Measurements from ENCODE around the gene MAZ.

The MAZ gene

GRCh38 chr16:29834079-29834478, 27.8 kb downstream of the MAZ start:
- no peak overlapping the region for H3K4me3 ChIP-seq (ENCODE audit: low read length)
- TF ChIP-seq CTCF (conservative IDR thresholded peaks at IDR 0.05; ENCODE audit: low read length) = no peak
- DNase-seq (ENCODE audit: low read depth) = no peak

- no peak overlapping the region for H3K4me3 ChIP-seq (ENCODE audit: low read length)
- no peak for DNase-seq (ENCODE audit: low read depth)
- TF ChIP-seq CTCF (conservative IDR thresholded peaks at IDR 0.05; ENCODE audit: low read length) = no peak
Observed at GRCh38 chr16:29835926-29836325, 29.6 kb downstream of the MAZ start.

GRCh38 chr16:29836623-29837022, 30.3 kb downstream of the MAZ start:
- DNase-seq (ENCODE audit: low read depth) = no peak
- no peak for TF ChIP-seq CTCF (conservative IDR thresholded peaks at IDR 0.05; ENCODE audit: low read length)
- no peak overlapping the region for H3K4me3 ChIP-seq (ENCODE audit: low read length)

GRCh38 chr16:29837841-29838240, 31.5 kb downstream of the MAZ start:
- TF ChIP-seq CTCF (conservative IDR thresholded peaks at IDR 0.05; ENCODE audit: low read length) = no peak
- DNase-seq (ENCODE audit: low read depth) = no peak
- H3K4me3 ChIP-seq (ENCODE audit: low read length) = no peak overlapping the region

GRCh38 chr16:29839822-29840221, 33.5 kb downstream of the MAZ start:
- TF ChIP-seq CTCF (conservative IDR thresholded peaks at IDR 0.05; ENCODE audit: low read length) = no peak
- no peak overlapping the region for H3K4me3 ChIP-seq (ENCODE audit: low read length)
- no peak for DNase-seq (ENCODE audit: low read depth)

GRCh38 chr16:29840240-29840639, 33.9 kb downstream of the MAZ start:
- no peak for DNase-seq (ENCODE audit: low read depth)
- no peak for TF ChIP-seq CTCF (conservative IDR thresholded peaks at IDR 0.05; ENCODE audit: low read length)
- no peak overlapping the region for H3K4me3 ChIP-seq (ENCODE audit: low read length)

- TF ChIP-seq CTCF (conservative IDR thresholded peaks at IDR 0.05; ENCODE audit: low read length) = no peak
- no peak for DNase-seq (ENCODE audit: low read depth)
- no peak overlapping the region for H3K4me3 ChIP-seq (ENCODE audit: low read length)
Observed at GRCh38 chr16:29841631-29842030, 35.3 kb downstream of the MAZ start.
